ENCODE results near the gene JAGN1.
"Not testable (repeated sequence)": the region's sequence is repeated elsewhere in the genome, so short reads cannot be mapped to it uniquely, and the experiment has no call there.

Gene JAGN1

GRCh38 chr3:9897408-9898372 lies 7.3 kb downstream of the JAGN1 start:
- no peak for DNase-seq (ENCODE audit: extremely low read depth, low read depth)
- TF ChIP-seq, protein P1, sequence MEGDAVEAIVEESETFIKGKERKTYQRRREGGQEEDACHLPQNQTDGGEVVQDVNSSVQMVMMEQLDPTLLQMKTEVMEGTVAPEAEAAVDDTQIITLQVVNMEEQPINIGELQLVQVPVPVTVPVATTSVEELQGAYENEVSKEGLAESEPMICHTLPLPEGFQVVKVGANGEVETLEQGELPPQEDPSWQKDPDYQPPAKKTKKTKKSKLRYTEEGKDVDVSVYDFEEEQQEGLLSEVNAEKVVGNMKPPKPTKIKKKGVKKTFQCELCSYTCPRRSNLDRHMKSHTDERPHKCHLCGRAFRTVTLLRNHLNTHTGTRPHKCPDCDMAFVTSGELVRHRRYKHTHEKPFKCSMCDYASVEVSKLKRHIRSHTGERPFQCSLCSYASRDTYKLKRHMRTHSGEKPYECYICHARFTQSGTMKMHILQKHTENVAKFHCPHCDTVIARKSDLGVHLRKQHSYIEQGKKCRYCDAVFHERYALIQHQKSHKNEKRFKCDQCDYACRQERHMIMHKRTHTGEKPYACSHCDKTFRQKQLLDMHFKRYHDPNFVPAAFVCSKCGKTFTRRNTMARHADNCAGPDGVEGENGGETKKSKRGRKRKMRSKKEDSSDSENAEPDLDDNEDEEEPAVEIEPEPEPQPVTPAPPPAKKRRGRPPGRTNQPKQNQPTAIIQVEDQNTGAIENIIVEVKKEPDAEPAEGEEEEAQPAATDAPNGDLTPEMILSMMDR (IDR thresholded peaks at IDR 0.05; ENCODE audit: low read depth, low read length), result no peak

DNA sequence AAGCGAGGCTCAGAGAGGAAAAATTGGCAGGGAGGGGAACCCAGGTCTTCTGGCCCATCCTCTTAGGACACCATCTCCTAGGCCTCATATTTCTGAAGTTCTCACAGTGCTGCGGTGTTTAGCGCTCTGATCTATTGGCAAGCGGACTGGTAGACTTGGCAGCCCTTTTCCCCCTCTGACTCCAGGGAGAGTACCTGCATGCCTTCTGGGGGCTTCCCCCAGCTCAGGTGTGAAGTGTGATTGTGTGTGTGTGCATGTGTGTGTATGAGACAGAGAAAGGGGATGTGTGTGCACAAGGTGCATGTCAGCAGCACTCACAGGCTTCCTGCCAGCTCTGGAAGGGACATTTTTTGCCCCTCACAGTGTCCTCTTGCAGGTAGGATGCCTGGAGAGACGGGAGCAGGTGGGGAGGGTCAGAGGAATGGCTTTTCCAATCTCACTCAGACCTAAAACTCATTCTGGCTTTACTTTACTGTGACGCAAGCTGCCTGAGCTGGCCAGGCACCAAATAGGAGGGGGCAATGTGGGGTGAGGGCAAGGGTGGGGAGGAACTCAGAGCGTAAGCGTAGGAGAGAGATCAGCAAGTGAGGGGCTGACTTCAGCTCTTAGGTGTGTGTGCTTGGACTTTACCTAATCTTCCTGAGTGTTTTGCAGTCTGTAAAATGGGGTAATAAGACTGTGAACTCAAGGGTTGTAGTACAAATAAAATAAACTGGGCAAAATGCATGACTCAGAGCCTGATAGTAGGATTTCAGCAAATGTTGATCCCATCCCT lies 8.2 kb downstream of the JAGN1 start:
- no peak for DNase-seq (ENCODE audit: extremely low read depth, low read depth)
- TF ChIP-seq, protein P1 (IDR thresholded peaks at IDR 0.05; ENCODE audit: low read depth, low read length), result no peak

GRCh38 chr3:9899289-9899791 lies 8.9 kb downstream of the JAGN1 start:
- DNase-seq (ENCODE audit: extremely low read depth, low read depth), result no peak
- TF ChIP-seq, protein P1 (IDR thresholded peaks at IDR 0.05; ENCODE audit: low read depth, low read length), result no peak

- not testable (repeated sequence) for DNase-seq (ENCODE audit: extremely low read depth, low read depth)
Observed at GRCh38 chr3:9900965-9901415, 10.6 kb downstream of the JAGN1 start.

DNA sequence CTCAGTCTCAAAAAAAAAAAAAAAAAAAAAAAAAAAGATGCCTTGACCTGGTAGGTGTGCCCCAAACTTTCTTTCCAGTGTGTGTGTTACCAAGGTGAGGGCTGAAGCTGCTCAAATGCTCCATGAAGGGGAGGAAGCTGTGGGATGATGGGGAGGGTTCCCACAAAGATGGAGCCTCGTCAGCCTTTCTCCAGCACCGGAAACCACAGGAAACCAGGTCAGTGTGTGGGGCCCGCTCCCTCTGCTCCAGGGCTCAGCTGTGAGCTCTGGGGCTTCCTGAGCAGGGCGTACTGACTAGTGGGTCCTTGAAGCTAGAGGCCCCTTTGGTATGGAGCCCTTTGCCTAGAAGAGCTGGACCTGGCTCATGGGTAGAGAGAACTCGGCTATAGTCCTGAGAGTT lies 11.6 kb downstream of the JAGN1 start:
- no peak for DNase-seq (ENCODE audit: extremely low read depth, low read depth)

GRCh38 chr3:9902372-9903237 lies 12.2 kb downstream of the JAGN1 start, which contains the start of gene IL17RE:
TSS of gene IL17RE (plus strand) at chr3:9902848. CDS start at chr3:9902933, 85 bp downstream.
- TF ChIP-seq, protein P1 (IDR thresholded peaks at IDR 0.05; ENCODE audit: low read depth, low read length), result no peak
- no peak for DNase-seq (ENCODE audit: extremely low read depth, low read depth)

More for the DNA sequence above, 11.6 kb downstream of the JAGN1 start:
- TF ChIP-seq, protein P1 (IDR thresholded peaks at IDR 0.05; ENCODE audit: low read depth, low read length), result no peak

- DNase-seq (ENCODE audit: extremely low read depth, low read depth), result no peak
Observed at GRCh38 chr3:9903238-9903624, 12.8 kb downstream of the JAGN1 start.

More at GRCh38 chr3:9903238-9903624, 12.8 kb downstream of the JAGN1 start:
- TF ChIP-seq, protein P1 (IDR thresholded peaks at IDR 0.05; ENCODE audit: low read depth, low read length), result no peak
